HG02759 (cell line): ENCODE measurements around the gene EDRF1.
"Not testable (repeated sequence)": the region's sequence is repeated elsewhere in the genome, so short reads cannot be mapped to it uniquely, and the experiment has no call there.

ENCODE experiments used
- ATAC-seq: cut with Tn5 transposase; IDR thresholded peaks from one replicate; pipeline ENCODE4 v1.9.1; 2021; ENCODE audit warnings: mild to moderate bottlenecking, moderate library complexity; ENCODE audit not compliant: unreplicated experiment

EDRF1 gene

GRCh38 chr10:125719173-125720001, at the start of gene EDRF1:
TSS of gene EDRF1 (plus strand) at chr10:125719709. CDS start at chr10:125719808, 99 bp downstream.
- peak; percentile 87 for ATAC-seq

- no peak for ATAC-seq
Observed at GRCh38 chr10:125672884-125673283, 46.6 kb upstream of the EDRF1 start.

- no peak for ATAC-seq
Observed at GRCh38 chr10:125679436-125679835, 40.1 kb upstream of the EDRF1 start.

GRCh38 chr10:125683063-125683462, 36.4 kb upstream of the EDRF1 start, which contains the start of gene TEX36:
TSS of gene TEX36 (minus strand) at chr10:125683163. CDS start at chr10:125682989, 174 bp downstream.
- ATAC-seq: no peak

GRCh38 chr10:125683821-125684220, 35.7 kb upstream of the EDRF1 start:
- ATAC-seq: no peak

- no peak for ATAC-seq
Observed at GRCh38 chr10:125684581-125684980, 34.9 kb upstream of the EDRF1 start.

GRCh38 chr10:125687507-125688185, 31.9 kb upstream of the EDRF1 start:
- no peak for ATAC-seq

GRCh38 chr10:125689955-125690569, 29.4 kb upstream of the EDRF1 start:
- no peak for ATAC-seq

GRCh38 chr10:125691160-125691981, 28.1 kb upstream of the EDRF1 start:
- peak; percentile 73 for ATAC-seq

- no peak for ATAC-seq
Observed at GRCh38 chr10:125692196-125692595, 27.3 kb upstream of the EDRF1 start.

GRCh38 chr10:125692601-125693523, 26.6 kb upstream of the EDRF1 start:
- no peak for ATAC-seq

- ATAC-seq: no peak
Observed at GRCh38 chr10:125693524-125693847, 26.0 kb upstream of the EDRF1 start.

GRCh38 chr10:125694883-125695282, 24.6 kb upstream of the EDRF1 start:
- ATAC-seq: no peak

GRCh38 chr10:125696884-125697283, 22.6 kb upstream of the EDRF1 start:
- ATAC-seq: not testable (repeated sequence)

- ATAC-seq: no peak
Observed at GRCh38 chr10:125698481-125698998, 21.0 kb upstream of the EDRF1 start.

GRCh38 chr10:125699562-125700143, 19.9 kb upstream of the EDRF1 start:
- peak; percentile 52 for ATAC-seq

GRCh38 chr10:125700355-125700911, 19.1 kb upstream of the EDRF1 start:
- ATAC-seq: no peak

- peak; percentile 69 for ATAC-seq
Observed at GRCh38 chr10:125707541-125708468, 11.7 kb upstream of the EDRF1 start.
